Stimulated activated CD4-positive, alpha-beta T cell treated with anti-CD3 and anti-CD28 coated beads, Interleukin-15, amount 100 ng/mL, for 24 hours (primary cell): ENCODE data around the gene EXOC6B.
A peak's percentile ranks its signal among the peaks of the same experiment; 100 is the strongest.

ENCODE experiments used
- DNase-seq: peaks from one replicate; pipeline ENCODE4 v3.0.0-alpha.2; 2020

EXOC6B gene

GRCh38 chr2:72153924-72154323 is 671.9 kb downstream of the EXOC6B start:
- no peak for DNase-seq

GRCh38 chr2:72153026-72153791 is 672.6 kb downstream of the EXOC6B start:
- DNase-seq = no peak

GRCh38 chr2:72150861-72151356 is 674.9 kb downstream of the EXOC6B start:
- no peak for DNase-seq

- peak; percentile 79 for DNase-seq
Measured at GRCh38 chr2:72150157-72150860, 675.5 kb downstream of the EXOC6B start.

- peak; percentile 29 for DNase-seq
Measured at GRCh38 chr2:72149556-72150156, 676.2 kb downstream of the EXOC6B start.

GRCh38 chr2:72148837-72149555 is 676.8 kb downstream of the EXOC6B start:
- peak; percentile 47 for DNase-seq

GRCh38 chr2:72148003-72148836 is 677.6 kb downstream of the EXOC6B start:
- DNase-seq = peak; percentile 15

GRCh38 chr2:72147303-72147971 is 678.4 kb downstream of the EXOC6B start, which contains the start of gene CYP26B1:
CYP26B1 (minus strand) TSS chr2:72147862; CDS start chr2:72147834, 28 bp downstream.
- peak; percentile 26 for DNase-seq

GRCh38 chr2:72146347-72147302 is 679.2 kb downstream of the EXOC6B start:
- no peak for DNase-seq

GRCh38 chr2:72145658-72146329 is 680.0 kb downstream of the EXOC6B start:
- no peak for DNase-seq

GRCh38 chr2:72145289-72145657 is 680.6 kb downstream of the EXOC6B start:
- DNase-seq = no peak

GRCh38 chr2:72144632-72145288 is 681.1 kb downstream of the EXOC6B start:
- DNase-seq = peak; percentile 30

GRCh38 chr2:72144274-72144631 is 681.6 kb downstream of the EXOC6B start:
- DNase-seq = no peak

- peak; percentile 23 for DNase-seq
Measured at GRCh38 chr2:72143441-72144273, 682.2 kb downstream of the EXOC6B start.

- peak; percentile 25 for DNase-seq
Measured at GRCh38 chr2:72142570-72143440, 683.0 kb downstream of the EXOC6B start.

- DNase-seq = no peak
Measured at GRCh38 chr2:72141881-72142451, 683.9 kb downstream of the EXOC6B start.
